UCSD-AML1 (cell line): ENCODE measurements around the gene NPIPA5.
"Not testable (repeated sequence)": the region's sequence is repeated elsewhere in the genome, so short reads cannot be mapped to it uniquely, and the experiment has no call there.

Experiments
- DNase-seq: peaks from one replicate; lab custom pipeline; 2025; ENCODE audit not compliant: unreplicated experiment; lab: John Stamatoyannopoulos, UW

NPIPA5 gene

DNA sequence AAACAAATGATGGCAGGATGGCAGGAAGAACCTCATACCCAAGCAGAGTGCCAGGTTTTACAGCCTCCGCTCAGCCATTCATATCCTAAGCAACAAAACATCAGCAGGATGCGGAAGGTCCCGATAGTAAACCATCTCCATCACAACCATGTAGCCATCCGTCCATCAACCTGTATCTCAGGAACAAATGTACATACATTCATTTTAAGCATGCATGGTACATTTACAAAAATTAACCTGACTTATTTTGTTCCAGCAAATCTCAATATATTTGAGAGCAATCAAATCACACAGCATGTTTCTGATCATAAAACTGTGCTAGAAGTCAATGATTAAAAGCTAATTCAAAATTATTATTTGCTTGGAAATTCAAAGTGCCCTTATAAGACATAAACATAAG is at the start of gene NPIPA5:
Gene NPIPA5 (minus strand): TSS at position 101 of the 400 bp plus-strand sequence. CDS start 0 bp downstream, at position 101.
- DNase-seq = not testable (repeated sequence)

DNA sequence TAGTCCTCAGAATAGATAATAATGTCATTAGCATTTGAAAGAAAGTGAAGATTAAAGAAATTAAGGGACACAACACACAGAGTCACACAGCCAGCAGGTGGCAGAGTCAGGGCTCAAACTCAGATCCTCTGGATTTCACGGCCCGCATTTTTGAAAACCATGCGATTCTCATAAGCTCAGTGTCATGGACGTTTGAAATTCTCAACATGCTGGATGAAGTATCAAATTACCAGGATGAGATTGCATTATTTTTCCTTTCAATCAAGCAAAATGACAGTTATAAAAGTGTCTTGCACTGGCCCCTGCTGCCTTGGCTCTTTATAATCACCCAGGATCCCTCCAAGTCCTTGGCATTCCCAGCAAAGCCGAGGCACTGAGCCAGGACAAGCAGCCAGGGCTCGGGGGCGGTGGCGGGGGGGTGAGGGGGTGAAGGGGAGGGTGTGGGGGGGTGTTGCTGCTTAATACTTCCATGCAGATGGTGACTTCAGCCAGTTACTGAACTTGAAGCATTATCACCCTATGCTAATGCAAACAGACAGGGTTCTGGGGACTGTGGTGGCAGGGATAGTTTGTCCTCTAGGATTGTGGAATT is 49.6 kb upstream of the NPIPA5 start:
- peak; percentile 39 for DNase-seq

DNA sequence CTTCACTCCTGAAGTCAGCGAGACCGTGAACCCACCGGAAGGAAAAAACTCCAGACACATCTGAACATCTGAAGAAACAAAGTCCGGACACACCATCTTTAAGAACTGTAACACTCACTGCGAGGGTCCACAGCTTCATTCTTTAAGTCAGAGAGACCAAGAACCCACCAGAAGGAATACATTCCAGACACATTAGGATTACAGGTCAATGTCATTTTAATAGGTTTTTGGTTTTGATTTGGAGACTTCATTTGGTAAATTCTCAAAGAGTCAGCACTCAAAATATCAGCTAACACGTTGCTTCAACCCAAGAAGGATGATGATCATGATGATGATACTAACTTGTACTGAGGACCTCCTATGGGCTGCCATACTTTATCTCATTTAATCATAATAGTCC is 48.7 kb upstream of the NPIPA5 start:
- no peak for DNase-seq

DNA sequence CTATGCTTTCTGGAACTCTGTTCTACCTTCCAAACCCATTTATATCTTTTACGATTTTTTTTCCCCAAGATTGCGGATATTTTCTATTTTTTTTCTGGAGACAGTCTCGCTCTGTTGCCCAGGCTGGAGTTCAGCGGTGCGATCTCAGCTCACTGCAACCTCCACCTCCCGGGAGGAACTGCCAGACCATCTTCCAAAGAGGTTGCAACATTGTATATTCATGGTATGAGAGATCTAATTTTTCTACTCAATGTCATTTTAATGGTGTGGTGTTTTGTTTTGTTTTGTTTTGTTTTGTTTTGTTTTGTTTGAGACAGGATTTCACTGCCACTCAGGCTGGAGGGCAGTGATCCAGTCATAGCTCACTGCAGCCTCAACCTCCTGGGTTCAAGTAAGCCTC is 47.8 kb upstream of the NPIPA5 start:
- no peak for DNase-seq

DNA sequence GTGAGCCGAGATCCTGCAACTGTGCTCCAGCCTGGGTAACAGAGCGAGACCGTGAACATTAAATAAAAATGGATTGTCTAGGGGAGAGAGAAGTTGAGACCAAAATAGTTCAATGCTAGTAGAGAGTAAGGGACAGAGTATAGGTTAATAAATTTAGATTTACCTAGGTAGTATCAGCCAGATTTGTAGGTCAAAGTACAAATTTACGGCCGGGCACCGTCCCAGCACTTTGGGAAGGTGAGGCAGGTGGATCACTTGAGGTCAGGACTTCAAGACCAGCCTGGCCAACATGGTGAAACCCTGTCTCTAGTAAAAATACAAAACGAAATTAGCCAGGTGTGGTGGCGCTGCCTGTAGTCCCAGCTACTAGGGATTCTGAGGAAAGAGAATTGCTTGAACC is 44.1 kb upstream of the NPIPA5 start:
- no peak for DNase-seq

DNA sequence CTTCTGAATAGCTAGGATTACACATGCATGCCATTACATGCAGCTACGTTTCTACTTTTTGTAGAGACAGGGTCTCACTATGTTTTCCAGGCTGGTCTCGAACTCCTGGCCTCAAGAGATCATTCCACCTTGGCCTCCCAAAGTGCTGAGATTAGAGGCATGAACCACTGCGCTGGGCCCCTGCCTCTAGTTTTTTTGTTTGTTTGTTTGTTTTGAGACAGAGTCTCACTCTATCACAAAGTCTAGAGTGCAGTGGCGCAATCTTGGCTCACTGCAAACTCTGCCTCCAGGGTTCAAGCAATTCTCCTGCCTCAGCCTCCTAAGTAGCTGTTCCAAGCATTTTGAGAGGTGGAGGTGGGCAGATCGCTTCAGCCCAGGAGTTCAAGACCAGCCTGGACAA is 43.6 kb upstream of the NPIPA5 start:
- DNase-seq = not testable (repeated sequence)

DNA sequence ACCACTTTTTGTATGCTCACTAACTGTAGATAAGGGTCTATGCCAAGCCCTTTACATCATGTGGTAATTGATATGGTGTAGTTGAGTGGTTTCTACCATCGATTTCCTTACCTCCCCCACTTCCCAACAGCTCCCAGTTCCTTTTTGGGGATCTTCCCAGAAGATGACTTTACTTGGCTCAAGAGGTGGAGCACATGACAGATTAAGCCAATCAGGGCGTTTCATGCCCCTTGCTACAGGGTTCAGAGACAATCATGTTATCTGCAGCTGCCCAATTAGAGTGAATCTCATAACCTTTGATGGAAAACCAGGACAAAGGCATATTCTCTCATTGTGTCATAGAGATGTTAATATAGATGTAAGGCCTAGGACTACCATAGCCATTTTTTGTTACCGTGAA is 40.1 kb upstream of the NPIPA5 start:
- no peak for DNase-seq

DNA sequence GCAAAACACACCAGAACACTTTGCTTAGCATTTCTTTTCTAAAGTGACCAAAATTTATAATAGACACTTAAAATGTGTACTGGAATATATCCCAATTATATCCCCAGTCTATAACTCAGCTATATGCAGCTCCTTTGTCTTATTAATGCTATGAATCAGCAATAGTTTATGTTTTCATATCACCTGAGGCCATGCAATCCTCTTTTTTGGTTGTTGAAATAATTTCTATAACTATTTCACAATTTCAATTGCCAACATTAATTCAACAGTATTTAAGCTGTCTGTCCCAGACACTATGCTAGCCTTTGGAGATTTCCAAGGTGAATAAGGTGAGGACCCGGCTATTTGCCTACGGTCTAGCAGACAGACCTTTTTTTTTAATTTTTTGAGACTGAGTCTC is 39.1 kb upstream of the NPIPA5 start:
- no peak for DNase-seq

DNA sequence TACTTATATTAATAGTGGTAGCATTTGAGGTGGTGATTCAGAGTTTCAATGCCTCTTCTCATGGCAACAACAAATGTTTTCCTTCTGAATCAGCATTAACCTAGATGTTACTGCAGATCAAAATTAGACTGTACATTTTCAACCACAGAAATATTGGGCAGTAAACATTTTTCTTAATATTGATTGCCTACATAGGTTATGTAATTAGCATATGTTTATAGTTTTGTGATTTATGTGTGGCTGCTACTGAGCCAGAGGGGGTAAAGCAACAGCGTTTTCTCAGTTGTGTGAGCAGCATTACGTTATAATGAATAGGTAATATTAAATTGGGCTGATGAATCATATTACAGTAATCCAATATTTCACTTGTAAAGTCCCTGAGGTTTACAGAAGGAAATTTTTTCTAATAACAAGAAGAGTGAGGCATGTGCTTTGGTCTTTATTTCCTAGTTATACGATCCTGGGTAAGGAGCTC is 37.5 kb upstream of the NPIPA5 start:
- no peak for DNase-seq

DNA sequence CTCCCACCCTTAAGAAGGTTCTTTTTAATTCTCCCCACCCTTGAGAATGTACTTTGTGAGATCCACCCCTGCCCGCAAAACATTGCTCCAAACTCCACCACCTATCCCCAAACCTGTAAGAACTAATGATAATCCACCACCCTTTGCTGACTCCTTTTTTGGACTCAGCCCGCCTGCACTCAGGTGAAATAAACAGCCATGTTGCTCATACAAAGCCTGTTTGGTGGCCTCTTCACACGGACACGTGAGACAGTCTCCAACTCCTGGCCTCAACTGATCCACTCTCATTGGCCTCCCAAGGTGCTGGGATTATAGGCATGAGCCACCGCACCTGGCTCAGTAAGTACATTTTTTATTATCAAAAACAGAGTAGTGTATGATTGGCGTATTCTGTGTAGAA is 31.4 kb upstream of the NPIPA5 start:
- DNase-seq = not testable (repeated sequence)

DNA sequence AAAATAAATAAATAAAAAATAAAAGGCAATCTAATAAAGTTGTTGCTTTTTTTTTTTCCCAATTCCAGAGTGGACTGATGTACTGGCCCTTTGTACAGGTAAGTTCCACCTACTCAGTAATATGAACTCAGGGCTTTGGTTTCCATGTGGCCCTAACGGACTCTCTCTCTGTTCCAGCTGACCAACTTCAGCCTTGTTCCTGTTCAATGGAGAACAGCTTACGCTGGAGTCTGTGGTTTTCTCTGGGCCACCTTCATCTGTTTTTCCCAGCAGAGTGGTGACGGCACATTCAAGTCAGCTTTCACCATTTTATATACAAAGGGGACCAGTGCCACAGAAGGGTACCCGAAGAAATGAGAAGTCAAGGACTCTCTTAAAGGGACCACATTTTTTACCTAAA is 29.7 kb upstream of the NPIPA5 start:
- not testable (repeated sequence) for DNase-seq

DNA sequence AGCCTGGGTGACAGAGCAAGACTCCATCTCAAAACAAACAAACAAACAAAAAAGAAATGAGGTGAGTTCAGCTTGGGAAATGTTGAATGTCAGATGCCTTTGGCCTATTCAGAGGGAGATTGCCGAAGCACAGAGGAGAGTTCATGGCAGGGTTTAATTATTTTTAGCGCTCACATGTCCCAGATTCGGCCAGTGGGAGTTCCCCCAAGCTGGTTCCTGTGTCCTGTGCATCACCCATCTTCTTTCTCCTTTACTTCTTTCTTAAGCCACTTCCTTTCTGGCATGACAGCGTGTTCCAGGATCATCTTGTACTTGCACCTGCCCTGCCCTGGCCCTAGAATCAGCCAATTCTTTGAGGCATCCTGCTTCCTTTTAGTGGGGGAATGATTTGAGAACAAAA is 26.7 kb upstream of the NPIPA5 start:
- no peak for DNase-seq

DNA sequence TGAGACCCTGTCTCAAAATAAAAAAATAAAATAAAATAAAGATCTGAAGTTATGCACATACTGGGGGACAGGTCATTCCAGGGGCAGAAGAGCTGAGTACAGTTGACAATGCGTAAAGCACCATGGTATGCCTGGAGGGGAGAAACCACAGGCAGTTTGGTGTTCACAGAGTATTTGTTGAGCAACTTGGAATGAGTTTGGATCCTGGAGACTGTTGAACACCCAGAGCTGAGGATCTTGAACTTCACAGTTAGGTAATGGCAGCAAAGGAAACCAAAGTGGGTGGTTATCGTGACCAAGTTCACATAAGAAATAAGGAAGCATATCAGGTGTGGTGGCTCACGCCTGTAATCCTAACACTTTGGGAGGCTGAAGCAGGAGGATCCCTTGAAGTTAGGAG is 26.0 kb upstream of the NPIPA5 start:
- not testable (repeated sequence) for DNase-seq

DNA sequence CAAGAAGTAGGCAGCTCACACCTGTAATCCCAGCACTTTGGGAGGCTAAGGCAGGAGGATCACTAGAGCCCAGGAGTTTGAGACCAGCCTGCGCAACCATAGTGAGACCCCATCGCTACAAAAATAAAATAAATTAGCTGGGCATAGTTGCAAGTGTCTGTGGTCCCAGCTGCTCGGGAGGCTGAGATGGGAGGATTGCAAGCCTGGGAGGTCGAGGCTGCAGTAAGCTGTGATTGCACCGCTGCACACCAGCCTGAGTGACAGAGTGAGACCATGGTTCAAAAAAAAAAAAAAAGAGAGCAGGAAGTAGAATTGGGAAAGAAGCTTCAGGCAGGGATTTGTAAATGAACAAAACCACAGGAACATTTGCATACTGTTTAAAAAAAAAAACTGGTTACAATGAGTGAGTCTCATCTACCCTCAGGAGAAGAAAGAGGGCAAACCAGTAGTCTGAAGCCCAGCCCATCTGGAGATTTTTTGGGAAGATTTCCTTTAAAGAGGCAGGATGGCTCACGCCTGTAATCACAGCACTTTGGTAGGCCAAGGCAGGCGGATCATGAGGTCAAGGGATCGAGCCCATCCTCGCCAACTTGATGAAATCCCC is 25.4 kb upstream of the NPIPA5 start:
- no peak for DNase-seq

DNA sequence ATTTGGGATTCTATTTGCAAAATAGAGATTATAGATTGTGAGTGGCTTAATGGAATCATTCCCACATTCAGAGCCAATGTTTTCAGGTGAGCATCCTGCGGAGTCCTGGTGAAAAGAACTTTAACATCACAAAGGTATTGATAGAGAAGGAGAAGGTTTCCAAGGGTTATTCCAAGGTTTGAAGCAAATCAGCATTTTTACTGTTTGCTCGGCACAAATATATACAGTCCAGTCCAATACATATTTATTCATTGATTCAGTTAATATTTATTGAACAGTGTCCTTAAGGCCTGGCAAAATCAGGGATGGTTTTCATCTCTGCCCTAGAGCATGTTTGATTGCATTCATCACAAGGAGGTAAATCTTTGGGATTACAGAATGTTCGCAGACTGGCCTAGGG is 23.9 kb upstream of the NPIPA5 start:
- DNase-seq = no peak

DNA sequence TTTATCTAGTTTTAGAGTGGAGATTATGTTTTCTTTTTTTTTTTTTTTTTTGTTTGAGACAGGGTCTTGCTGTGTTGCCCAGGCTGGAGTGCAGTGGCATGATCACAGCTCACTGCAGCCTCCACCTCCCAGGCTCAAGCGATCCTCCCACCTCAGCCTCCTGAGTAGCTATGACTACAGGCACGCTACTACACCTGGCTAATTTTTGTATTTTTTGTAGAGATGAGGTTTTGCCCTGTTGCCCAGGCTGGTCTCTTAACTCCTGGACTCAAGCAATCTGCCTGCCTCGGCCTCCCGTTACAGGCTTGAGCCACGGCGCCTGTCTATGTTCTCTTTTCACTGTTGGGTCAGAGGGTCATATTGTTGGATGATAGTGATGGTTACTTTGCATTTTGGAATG is 22.2 kb upstream of the NPIPA5 start:
- not testable (repeated sequence) for DNase-seq

DNA sequence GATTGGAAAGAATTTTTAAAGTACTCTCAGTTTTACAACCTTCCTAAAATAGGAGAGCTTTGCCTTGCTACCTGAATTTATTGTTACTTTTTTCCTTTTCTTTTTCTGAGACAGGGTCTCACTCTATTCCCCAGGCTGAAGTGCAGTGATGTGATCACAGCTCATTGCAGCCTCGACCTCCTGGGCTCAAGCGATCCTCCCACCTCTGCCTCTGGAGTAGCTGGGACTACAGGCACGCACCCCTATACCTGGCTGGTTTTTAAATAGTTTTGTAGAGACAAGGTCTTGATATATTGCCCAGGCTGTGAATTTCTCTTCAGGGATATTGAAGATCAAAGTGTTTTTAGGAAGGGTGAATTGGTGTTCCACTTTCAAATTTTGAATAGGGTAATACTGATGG is 21.2 kb upstream of the NPIPA5 start:
- DNase-seq = no peak

DNA sequence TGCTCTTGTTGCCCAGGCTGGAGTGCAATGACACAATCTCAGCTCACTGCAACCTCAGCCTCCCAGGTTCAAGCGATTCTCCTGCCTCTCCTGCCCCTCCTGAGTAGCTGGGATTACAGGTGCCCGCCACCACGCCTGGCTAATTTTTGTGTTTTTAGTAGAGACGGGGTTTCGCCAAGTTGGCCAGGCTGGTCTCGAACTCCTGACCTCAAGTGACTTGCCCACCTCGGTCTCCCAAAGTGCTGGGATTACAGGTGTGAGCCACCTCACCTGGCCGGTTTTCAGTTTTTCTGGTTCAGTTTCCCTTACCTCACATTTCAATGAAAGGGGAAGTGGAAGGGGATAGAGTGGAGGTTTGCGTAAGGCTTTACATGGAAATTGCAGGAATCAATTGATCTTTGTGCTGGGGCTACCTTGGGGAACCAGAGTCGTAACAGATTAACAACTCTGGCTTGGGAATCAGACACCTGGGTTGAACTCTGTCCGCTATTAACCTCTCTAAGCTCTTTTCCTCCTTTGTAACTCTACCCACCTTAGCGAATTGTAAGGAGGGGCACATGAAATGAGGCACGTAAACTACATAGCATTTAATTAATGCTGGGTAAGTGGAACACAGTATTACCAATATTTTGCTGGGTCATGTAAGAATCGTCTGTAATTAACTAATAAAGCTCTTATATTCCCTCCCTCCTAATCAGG is 20.7 kb upstream of the NPIPA5 start:
- no peak for DNase-seq

DNA sequence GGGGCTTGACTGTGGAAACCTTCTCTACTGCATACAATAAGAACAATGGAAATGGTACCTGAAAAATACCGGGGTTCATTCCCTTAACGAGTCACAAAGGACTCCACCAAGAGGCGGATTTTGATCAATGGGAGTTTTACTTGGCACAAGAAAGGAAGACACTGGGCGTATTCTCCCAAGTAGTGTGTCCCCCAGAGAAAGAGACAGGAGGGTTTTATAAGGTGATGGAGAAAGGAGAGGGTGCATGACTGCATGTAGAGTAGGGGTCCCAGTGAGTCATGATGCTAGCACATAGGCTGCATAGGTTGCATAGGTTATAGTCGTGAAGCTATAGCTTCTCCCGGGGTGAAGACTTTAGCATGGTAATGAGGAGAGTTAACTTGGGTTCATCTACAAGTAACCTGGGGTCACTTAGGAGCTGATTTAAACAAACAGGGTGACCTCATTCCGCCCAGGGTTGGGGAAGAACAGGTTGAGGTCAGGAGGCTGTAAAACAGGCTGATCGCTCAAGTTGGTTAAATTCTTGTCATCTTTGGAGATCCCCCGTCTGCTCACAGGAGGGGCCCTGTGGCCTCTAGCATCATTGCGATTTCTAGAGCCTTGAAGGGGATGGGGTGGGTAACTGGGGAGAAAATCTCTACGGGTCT is 19.0 kb upstream of the NPIPA5 start:
- no peak for DNase-seq

DNA sequence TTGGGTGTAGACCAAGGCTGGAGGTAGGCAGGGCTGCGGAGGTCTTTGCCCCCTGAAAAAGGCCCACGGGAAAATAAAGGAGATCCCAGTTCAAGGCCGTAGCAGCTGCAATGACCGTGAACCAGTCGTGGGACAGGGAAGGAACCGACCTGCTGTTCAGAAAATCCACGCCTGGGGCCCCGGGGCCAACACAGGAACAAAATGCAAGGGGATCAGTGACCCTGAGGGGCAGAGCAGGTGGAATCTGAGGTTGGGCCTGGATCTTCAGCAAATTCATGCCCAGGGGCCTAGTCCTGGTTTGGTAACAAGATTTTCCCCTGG is 18.4 kb upstream of the NPIPA5 start:
- DNase-seq = not testable (repeated sequence)

DNA sequence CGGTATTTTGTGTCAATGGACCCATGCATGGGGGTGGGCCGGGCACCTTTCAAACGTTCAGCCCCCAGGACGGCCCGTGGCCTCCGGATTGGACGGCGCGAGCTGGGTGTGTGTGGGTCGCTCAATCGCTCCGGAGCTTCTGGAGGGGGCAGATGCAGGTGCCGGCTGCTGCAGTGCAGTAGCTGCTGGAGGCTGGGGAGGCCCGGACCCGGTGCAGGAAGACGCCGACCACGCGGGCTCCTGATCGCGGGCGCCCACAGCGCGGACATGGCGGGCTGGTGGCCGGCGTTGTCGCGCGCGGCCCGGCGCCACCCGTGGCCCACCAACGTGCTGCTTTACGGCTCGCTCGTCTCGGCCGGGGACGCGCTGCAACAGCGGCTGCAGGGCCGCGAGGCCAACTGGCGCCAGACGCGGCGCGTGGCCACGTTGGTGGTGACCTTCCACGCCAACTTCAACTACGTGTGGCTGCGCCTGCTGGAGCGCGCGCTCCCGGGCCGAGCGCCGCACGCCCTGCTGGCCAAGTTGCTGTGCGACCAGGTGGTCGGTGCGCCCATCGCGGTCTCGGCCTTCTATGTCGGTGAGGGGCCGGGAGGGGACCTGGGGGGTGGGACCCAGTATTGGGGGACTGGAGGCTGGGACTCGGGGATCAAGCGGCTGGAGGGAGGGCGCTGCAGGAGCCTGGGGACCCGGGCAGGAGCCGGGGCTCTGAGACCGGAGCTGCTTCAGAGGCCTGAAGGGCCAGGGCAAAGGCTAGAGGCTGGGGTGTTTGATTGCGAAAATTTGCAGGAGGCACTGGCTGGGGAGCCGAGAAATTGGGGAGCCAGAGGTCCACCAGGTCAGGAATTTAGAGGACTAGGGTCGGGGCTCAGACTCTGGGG is 17.8 kb upstream of the NPIPA5 start, which contains the start of gene MPV17L:
Gene MPV17L (plus strand): TSS at position 124 of the 878 bp plus-strand sequence. CDS start 144 bp downstream, at position 268.
- DNase-seq = not testable (repeated sequence)
